GM12878 (cell line): ENCODE results near the gene CBX2. TPM values are rescaled to one million over a fixed set of nuclear protein-coding genes. Genes with fewer than 3 reads are reported as not detected.

Experiments
- ATAC-seq: fragments of 200-7000 bp; cut with Tn5 transposase; 3 replicates; pipeline ENCODE4 v1.9.1; 2020; ENCODE audit warnings: mild to moderate bottlenecking, moderate library complexity
- BruUV-seq: library from RNA; stranded (reverse); fragments of 400-500 nt; replicated peaks from 2 replicates; lab custom pipeline; 2021; lab: Mats Ljungman, UMichigan
- CTCF ChIA-PET: fragments of 300-600 bp; sonication (Branson Sonifier 250); formaldehyde crosslinking; extraction: SDS; loops from one replicate; lab custom pipeline; 2021; ENCODE audit warnings: inconsistent platforms; lab: Yijun Ruan, JAX
- POLR2A ChIA-PET: fragments of 350-600 bp; formaldehyde crosslinking; extraction: SDS; loops from one replicate; lab custom pipeline; 2021; ENCODE audit warnings: inconsistent platforms; lab: Charles Lee
- RAD21 ChIA-PET: fragments of 300-600 bp; sonication (Branson Sonifier 250); formaldehyde crosslinking; loops from one replicate; lab custom pipeline; 2023; ENCODE audit warnings: antibody characterized with exemption; ENCODE audit not compliant: unreplicated experiment; lab: Charles Lee
- SMC1A ChIA-PET: fragments of 300-600 bp; sonication (Branson Sonifier 250); formaldehyde crosslinking; loops from one replicate; lab custom pipeline; 2023; ENCODE audit not compliant: unreplicated experiment, uncharacterized antibody; lab: Charles Lee
- DNase-seq: peaks from one replicate; pipeline ENCODE4 v3.0.0-alpha.2; 2011; ENCODE audit warnings: low read depth, low spot score
- FAIRE-seq: peaks from 3 replicates; lab custom pipeline; 2011; peaks lifted over from hg19 to GRCh38; lab: Jason Lieb, UNC
- H2AFZ ChIP-seq: 2 replicates; pipeline ENCODE4 v1.6.0; 2011; ENCODE audit warnings: low read depth, low read length, control low read depth; ENCODE audit not compliant: control insufficient read depth
- H3K27ac ChIP-seq: 2 replicates; pipeline ENCODE4 v1.5.1; 2011; ENCODE audit warnings: control low read depth; ENCODE audit not compliant: control insufficient read depth, insufficient read depth
- H3K27me3 ChIP-seq, 2 experiments: replicated peaks in 1 of 2; 2 replicates each; pipeline versions ENCODE4 v1.6.0 to v1.6.1; 2011; ENCODE audit warnings: low read length in 1 of 2; ENCODE audit not compliant: control insufficient read depth in 2 of 2, insufficient read depth in 2 of 2
- H3K36me3 ChIP-seq, 2 experiments: 2 replicates each; pipeline ENCODE4 v1.5.1; 2011; ENCODE audit warnings: low read length in 1 of 2; ENCODE audit not compliant: control insufficient read depth in 2 of 2, insufficient read depth in 2 of 2
- H3K4me1 ChIP-seq: 2 replicates; pipeline ENCODE4 v1.6.1; 2011; ENCODE audit warnings: mild to moderate bottlenecking, low read length, moderate library complexity, mixed read lengths; ENCODE audit not compliant: control insufficient read depth, insufficient read depth
- H3K4me2 ChIP-seq: 2 replicates; pipeline ENCODE4 v1.6.0; 2011; ENCODE audit warnings: control low read depth; ENCODE audit not compliant: control insufficient read depth, insufficient read depth
- H3K4me3 ChIP-seq: fragments of 200-600 bp; sonication (generic); 2 replicates; pipeline ENCODE4 v1.5.1; 2016
- H3K79me2 ChIP-seq: 2 replicates; pipeline ENCODE4 v1.6.0; 2011; ENCODE audit warnings: low read length; ENCODE audit not compliant: control insufficient read depth, insufficient read depth
- H3K9ac ChIP-seq: 2 replicates; pipeline ENCODE4 v1.8.0; 2011; ENCODE audit warnings: low read length, control low read depth, mixed read lengths; ENCODE audit not compliant: control insufficient read depth, insufficient read depth
- H3K9me3 ChIP-seq: replicated peaks from 3 replicates; pipeline ENCODE4 v1.5.1; 2011; ENCODE audit warnings: mild to moderate bottlenecking, low read length; ENCODE audit not compliant: control insufficient read depth, insufficient read depth
- H4K20me1 ChIP-seq: 2 replicates; pipeline ENCODE4 v1.6.0; 2011; ENCODE audit not compliant: control insufficient read depth, insufficient read depth
- EZH2 ChIP-seq: IDR thresholded peaks from 2 replicates; pipeline ENCODE4 v1.6.1; 2012; ENCODE audit warnings: low read depth, mild to moderate bottlenecking, control low read depth, inconsistent platforms, low read length, borderline replicate concordance; ENCODE audit not compliant: control insufficient read depth
- SMAD5 ChIP-seq: IDR thresholded peaks from 2 replicates; pipeline ENCODE4 v1.6.1; 2016; ENCODE audit warnings: antibody characterized with exemption, low read depth
- SUZ12 ChIP-seq: fragments of 200-600 bp; sonication (generic); IDR thresholded peaks from one replicate; pipeline ENCODE4 v1.6.1; 2018; ENCODE audit warnings: antibody characterized with exemption, mild to moderate bottlenecking; ENCODE audit not compliant: unreplicated experiment
- WRNIP1 ChIP-seq: IDR thresholded peaks from 2 replicates; pipeline ENCODE4 v1.6.1; 2011; ENCODE audit warnings: low read depth, low read length, improper control_type of control experiment, borderline replicate concordance
- WGBS: methylation state at CpG from one replicate; pipeline ENCODE4 v1.1.6; 2016; ENCODE audit warnings: low lambda C conversion rate; ENCODE audit not compliant: insufficient replicate concordance, insufficient coverage; ENCODE audit errors: missing lambda C conversion rate; 5-methylcytosine and 5-hydroxymethylcytosine counted together
- in situ Hi-C: fragments of 300-500 bp; cut with MboI; formaldehyde crosslinking; loops from 9 replicates; pipeline ENCODE4 v1.14.3; 2018; ENCODE audit warnings: mixed read lengths
- intact Hi-C: fragments of 100-400 bp; cut with micrococcal nuclease; formaldehyde crosslinking; loops from one replicate; pipeline ENCODE4 v1.14.2; 2022; ENCODE audit not compliant: unreplicated experiment
- polyA plus RNA-seq, 11 experiments: library from polyadenylated mRNA; depleted of rRNA in 4 of 11; unstranded in 6 of 11; stranded (reverse) in 5 of 11; fragments of >200 nt; fragmentation: Nextera tagmentation in 4 of 11; fragmentation: Illumina TruSeq in 1 of 11; extraction: Ambion mirVana in 4 of 11; extraction: Trizol in 1 of 11; gene quantifications; 1 replicate in 1 of 11; 2 replicates in 10 of 11; pipeline versions ENCODE4 v1.2.1 to v1.2.3, GENCODE V29; 2011 to 2016; ENCODE audit warnings: inconsistent platforms in 2 of 11, missing spikeins in 2 of 11, low read depth in 1 of 11
- total RNA-seq, 4 experiments: library from RNA; depleted of rRNA in 3 of 4; stranded (reverse); fragments of >200 nt in 3 of 4; fragmentation: Illumina TruSeq in 1 of 4; extraction: Trizol in 1 of 4; gene quantifications; 2 replicates each; pipeline versions ENCODE4 v1.2.1 to v1.2.3, GENCODE V29; 2013 to 2021

CBX2 gene
- total and polyA plus RNA-seq, 10 of the 15 experiments (the other 5 are each of a cell fraction or from before 2014, with no cell fraction given), result 0.35 to 7.5 (median 4.2) TPM

GRCh38 chr17:79814974-79815835 lies 37.3 kb downstream of the CBX2 start:
- ATAC-seq, result no peak
- no peak for DNase-seq
- no peak for FAIRE-seq
- intact Hi-C loops (no loop called here), in situ Hi-C loops (no loop called here)
- Histone ChIP-seq H4K20me1 (no peaks in the 10 kb centered on the region; the same call in 1 of the 2 replicates), H3K4me1 (peaks cover 26% of the 10 kb centered on the region), H3K36me3 (no peaks in the 10 kb centered on the region), H3K27me3 (peaks cover 40 to 42% of the 10 kb centered on the region in 2 experiments), H2AFZ (no peak overlapping the region), H3K9ac (no peak overlapping the region), H3K79me2 (no peaks in the 10 kb centered on the region), H3K9me3 (no peaks in the 10 kb centered on the region), H3K4me3 (no peak overlapping the region), H3K27ac (no peak overlapping the region), H3K4me2 (0 out of 2 replicates have a peak overlapping the region, but pooled peaks have one; percentile 44)
- 16% methylated on average over 67 of the region's 96 CpGs for WGBS
- no TSS peak for BruUV-seq
- ChIA-PET POLR2A (no interaction called here), CTCF (no interaction called here), SMC1A (no interaction called here), RAD21 (no interaction called here)
- TF ChIP-seq EZH2 (0 out of 2 replicates have a peak, but pooled peaks have one; percentile 30), WRNIP1 (no peak)

GRCh38 chr17:79815836-79816461 lies 38.0 kb downstream of the CBX2 start:
- no peak overlapping the region for H2AFZ ChIP-seq
- no peak overlapping the region for H3K4me2 ChIP-seq
- FAIRE-seq (no peak), DNase-seq (no peak), ATAC-seq (no peak)
- H4K20me1 ChIP-seq, result no peaks in the 10 kb centered on the region; the same call in 1 of the 2 replicates
- peaks cover 39 to 43% of the 10 kb centered on the region in 2 experiments for H3K27me3 ChIP-seq
- intact Hi-C loops (no loop called here), in situ Hi-C loops (no loop called here)
- no peaks in the 10 kb centered on the region for H3K9me3 ChIP-seq
- no peak overlapping the region for H3K27ac ChIP-seq
- POLR2A ChIA-PET, result no interaction called here
- WGBS, result 68% methylated on average over 19 of the region's 41 CpGs
- SMC1A ChIA-PET, result no interaction called here
- H3K4me3 ChIP-seq, result no peak overlapping the region
- no peaks in the 10 kb centered on the region for H3K79me2 ChIP-seq
- CTCF ChIA-PET, result no interaction called here
- RAD21 ChIA-PET, result no interaction called here
- peaks cover 24% of the 10 kb centered on the region for H3K4me1 ChIP-seq
- BruUV-seq, result no TSS peak
- no peak overlapping the region for H3K9ac ChIP-seq
- peak; percentile 88 for TF ChIP-seq SUZ12
- no peak for TF ChIP-seq SMAD5
- H3K36me3 ChIP-seq, result no peaks in the 10 kb centered on the region
